ENCODE data around the gene ZNF574. TPM values are rescaled to one million over a fixed set of nuclear protein-coding genes. Genes with fewer than 3 reads are reported as not detected.

Gene ZNF574
- total RNA-seq, 1 donor from 2014 or later = 26.5 TPM

DNA sequence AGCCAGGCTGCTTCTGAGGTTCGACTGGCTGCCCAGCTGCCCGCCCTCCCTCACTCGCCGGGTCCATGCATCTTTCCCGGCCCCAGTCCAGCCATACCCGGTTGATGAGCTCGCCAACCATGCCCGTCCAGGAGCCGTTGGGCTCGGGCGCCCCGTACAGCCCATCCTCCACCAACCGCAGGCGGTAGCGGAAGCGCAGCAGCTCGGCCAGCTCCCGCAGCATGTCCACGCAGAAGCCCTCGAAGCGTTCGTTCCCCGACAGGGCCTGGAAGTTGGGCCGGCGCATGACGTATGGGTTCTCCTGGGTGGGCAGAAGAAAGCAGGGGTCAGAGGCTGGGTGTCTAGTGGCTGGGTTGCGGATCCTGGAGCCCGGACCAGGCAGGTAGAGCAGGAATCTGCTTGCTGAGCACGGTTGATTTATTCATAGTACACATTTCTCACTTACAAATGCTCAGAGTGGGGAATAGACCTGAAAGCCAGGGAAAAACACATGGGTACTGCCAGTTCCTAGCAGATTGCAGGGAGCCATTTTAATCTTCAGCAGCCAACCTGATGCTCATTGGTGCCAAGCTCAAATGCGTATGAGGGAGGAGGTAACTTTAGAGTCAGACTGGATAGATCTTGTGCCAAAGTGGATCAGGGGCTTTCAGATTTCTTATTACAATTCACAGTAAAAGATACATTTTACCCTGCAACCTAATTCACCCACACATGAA, 33.4 kb upstream of the ZNF574 start:
- Histone ChIP-seq H3K9me3 (no peaks in the 10 kb centered on the region), H3K4me1 (no peaks in the 10 kb centered on the region), H3K4me3 (no peak overlapping the region), H3K36me3 (no peaks in the 10 kb centered on the region), H3K27me3 (no peaks in the 10 kb centered on the region), H3K27ac (no peak overlapping the region)
- TF ChIP-seq, protein P1, sequence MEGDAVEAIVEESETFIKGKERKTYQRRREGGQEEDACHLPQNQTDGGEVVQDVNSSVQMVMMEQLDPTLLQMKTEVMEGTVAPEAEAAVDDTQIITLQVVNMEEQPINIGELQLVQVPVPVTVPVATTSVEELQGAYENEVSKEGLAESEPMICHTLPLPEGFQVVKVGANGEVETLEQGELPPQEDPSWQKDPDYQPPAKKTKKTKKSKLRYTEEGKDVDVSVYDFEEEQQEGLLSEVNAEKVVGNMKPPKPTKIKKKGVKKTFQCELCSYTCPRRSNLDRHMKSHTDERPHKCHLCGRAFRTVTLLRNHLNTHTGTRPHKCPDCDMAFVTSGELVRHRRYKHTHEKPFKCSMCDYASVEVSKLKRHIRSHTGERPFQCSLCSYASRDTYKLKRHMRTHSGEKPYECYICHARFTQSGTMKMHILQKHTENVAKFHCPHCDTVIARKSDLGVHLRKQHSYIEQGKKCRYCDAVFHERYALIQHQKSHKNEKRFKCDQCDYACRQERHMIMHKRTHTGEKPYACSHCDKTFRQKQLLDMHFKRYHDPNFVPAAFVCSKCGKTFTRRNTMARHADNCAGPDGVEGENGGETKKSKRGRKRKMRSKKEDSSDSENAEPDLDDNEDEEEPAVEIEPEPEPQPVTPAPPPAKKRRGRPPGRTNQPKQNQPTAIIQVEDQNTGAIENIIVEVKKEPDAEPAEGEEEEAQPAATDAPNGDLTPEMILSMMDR (IDR thresholded peaks at IDR 0.05) = no peak
- intact Hi-C loops (cut with DNase I) = no loop called here
- no peak for DNase-seq (ENCODE audit: extremely low spot score in 2 of 2)

DNA sequence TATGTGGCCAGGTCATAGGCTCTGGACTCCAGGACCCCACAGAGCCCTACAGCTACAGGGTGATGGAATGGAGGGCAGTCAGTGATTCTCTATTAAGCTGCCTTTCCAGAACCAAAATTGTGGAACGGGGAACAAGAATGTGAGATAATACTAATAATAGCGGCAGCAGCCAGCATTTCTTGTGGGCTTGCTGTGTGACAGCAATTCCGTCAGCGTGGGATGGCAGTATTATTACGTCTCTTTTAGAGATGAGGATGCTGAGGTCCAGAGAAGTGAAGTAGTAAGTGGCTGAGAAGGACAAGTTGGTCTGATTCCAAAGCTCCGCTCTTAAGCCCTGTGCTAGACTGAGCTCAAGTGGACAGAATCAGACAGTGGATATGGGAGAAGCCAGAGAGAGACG, 30.4 kb upstream of the ZNF574 start:
- Histone ChIP-seq H3K4me1 (no peaks in the 10 kb centered on the region), H3K36me3 (no peaks in the 10 kb centered on the region), H3K27ac (no peak overlapping the region), H3K27me3 (no peaks in the 10 kb centered on the region), H3K4me3 (no peak overlapping the region), H3K9me3 (no peaks in the 10 kb centered on the region)
- no peak for DNase-seq (ENCODE audit: extremely low spot score in 2 of 2)
- intact Hi-C loops (cut with DNase I) = no loop called here
- TF ChIP-seq, protein P1 (IDR thresholded peaks at IDR 0.05) = no peak
- no peak for TF ChIP-seq POLR2A (IDR thresholded peaks at IDR 0.05)
- TF ChIP-seq POLR2AphosphoS5 (IDR thresholded peaks at IDR 0.05; ENCODE audit: insufficient read depth in 1 of 2, low read depth in 1 of 2) = no peak

DNA sequence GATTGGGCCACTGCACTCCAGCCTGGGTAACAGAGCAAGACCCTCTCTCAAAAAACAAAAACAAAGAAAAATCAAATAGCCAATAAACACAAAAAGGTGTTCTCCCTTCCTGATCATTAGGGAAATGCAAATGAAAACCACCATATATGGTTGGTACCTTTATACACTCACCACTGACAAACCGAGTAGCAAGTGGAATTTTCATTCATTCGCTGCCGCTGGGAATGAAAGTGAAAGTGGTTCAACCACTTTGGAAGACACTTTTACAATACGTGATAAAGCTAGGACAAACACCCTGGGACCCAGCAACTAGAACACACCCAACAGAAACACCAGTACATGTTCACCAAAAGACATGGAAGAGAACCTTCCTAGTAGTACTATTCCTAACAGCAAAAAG, 27.0 kb upstream of the ZNF574 start:
- H3K36me3 ChIP-seq = no peaks in the 10 kb centered on the region
- no peak overlapping the region for H3K27ac ChIP-seq
- H3K4me3 ChIP-seq = no peak overlapping the region

DNA sequence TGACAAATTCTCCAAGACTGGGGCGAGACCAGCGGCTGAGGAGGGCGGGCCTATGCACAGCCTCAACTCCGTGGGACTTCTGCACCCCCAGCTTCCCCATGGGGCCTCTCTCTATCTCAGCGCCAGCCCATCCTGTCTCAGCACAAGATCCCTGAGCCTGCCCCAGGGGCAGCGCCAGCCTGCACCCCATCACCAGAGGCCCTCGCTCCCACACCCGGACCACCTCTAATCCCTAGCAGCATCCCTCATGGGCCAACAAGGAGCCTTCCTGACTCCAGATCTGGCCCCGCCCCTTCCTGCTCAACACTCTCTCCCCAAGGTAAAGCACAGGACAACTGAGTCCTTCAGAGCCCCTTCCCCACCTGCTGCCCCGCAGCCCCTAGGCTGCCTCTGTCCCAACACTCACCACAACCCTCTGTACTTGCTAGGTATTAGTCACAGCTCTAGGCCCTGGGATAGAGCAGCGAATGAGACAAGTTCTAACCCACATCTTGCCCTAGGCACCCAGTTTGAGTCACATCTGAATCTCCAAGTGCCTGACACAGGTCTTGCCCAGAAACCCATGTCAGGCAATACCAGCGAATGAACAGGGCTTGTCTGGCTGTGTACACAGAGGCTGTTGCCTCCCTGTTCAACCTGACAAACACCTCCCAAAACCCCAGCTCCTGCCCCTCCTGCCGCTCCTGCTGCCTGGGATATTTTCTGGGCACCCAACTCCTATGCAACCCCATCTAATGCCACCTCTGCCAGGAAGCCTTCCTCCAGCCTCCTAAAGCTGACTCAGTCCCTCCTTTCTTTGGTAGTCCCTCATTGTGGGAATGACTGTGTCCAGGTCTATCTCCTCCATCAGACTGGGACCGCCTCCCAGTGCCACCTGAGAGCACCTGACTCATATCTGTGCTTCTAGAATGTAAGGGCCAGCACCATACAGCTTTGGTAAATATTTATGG, 24.5 kb upstream of the ZNF574 start:
- H3K27me3 ChIP-seq = no peaks in the 10 kb centered on the region
- no peaks in the 10 kb centered on the region for H3K9me3 ChIP-seq
- intact Hi-C loops (cut with DNase I) = no loop called here
- H3K36me3 ChIP-seq = no peaks in the 10 kb centered on the region
- H3K4me3 ChIP-seq = no peak overlapping the region
- DNase-seq (ENCODE audit: extremely low spot score in 2 of 2) = no peak
- H3K27ac ChIP-seq = no peak overlapping the region
- peak in 1 of 2 donors; percentile 30 for TF ChIP-seq POLR2AphosphoS5 (IDR thresholded peaks at IDR 0.05; ENCODE audit: insufficient read depth in 1 of 2, low read depth in 1 of 2)
- TF ChIP-seq POLR2A (IDR thresholded peaks at IDR 0.05) = no peak
- TF ChIP-seq, protein P1 (IDR thresholded peaks at IDR 0.05) = no peak
- peaks cover 11% of the 10 kb centered on the region for H3K4me1 ChIP-seq

More for the DNA sequence above, 27.0 kb upstream of the ZNF574 start:
- H3K27me3 ChIP-seq = no peaks in the 10 kb centered on the region
- DNase-seq (ENCODE audit: extremely low spot score in 2 of 2) = no peak
- TF ChIP-seq, protein P1 (IDR thresholded peaks at IDR 0.05) = no peak
- no peak for TF ChIP-seq POLR2A (IDR thresholded peaks at IDR 0.05)
- no peak for TF ChIP-seq POLR2AphosphoS5 (IDR thresholded peaks at IDR 0.05; ENCODE audit: insufficient read depth in 1 of 2, low read depth in 1 of 2)
- intact Hi-C loops (cut with DNase I) = no loop called here
- peaks cover 11% of the 10 kb centered on the region for H3K4me1 ChIP-seq
- no peaks in the 10 kb centered on the region for H3K9me3 ChIP-seq
